H9 (cell line): ENCODE data around the gene PROX1. TPM values are rescaled to one million over a fixed set of nuclear protein-coding genes. Genes with fewer than 3 reads are reported as not detected.

ENCODE experiments used
- DNase-seq: peaks from one replicate; pipeline ENCODE4 v3.0.0-alpha.2; 2017
- H2AFZ ChIP-seq: one replicate; pipeline ENCODE4 v1.6.1; 2013; ENCODE audit warnings: mild to moderate bottlenecking, low read length, control low read depth, moderate library complexity
- H2AK5ac ChIP-seq: 2 replicates; pipeline ENCODE4 v1.6.1; 2013; ENCODE audit warnings: low read length, control low read depth, mixed read lengths; ENCODE audit not compliant: insufficient read length
- H2BK120ac ChIP-seq: one replicate; pipeline ENCODE4 v1.6.1; 2013; ENCODE audit warnings: low read depth, mild to moderate bottlenecking, low read length, control low read depth, inconsistent platforms; ENCODE audit not compliant: poor library complexity, severe bottlenecking
- H2BK12ac ChIP-seq: 2 replicates; pipeline ENCODE4 v1.6.1; 2013; ENCODE audit warnings: low read length, control low read depth, mixed read lengths, low read depth; ENCODE audit not compliant: insufficient read length
- H2BK15ac ChIP-seq: 2 replicates; pipeline ENCODE4 v1.6.1; 2013; ENCODE audit warnings: low read depth, low read length, control low read depth
- H2BK20ac ChIP-seq: one replicate; pipeline ENCODE4 v1.6.1; 2013; ENCODE audit warnings: low read depth, mild to moderate bottlenecking, low read length, control low read depth, inconsistent platforms; ENCODE audit not compliant: poor library complexity, severe bottlenecking
- H2BK5ac ChIP-seq: 2 replicates; pipeline ENCODE4 v1.6.1; 2013; ENCODE audit warnings: low read length, control low read depth, mixed read lengths; ENCODE audit not compliant: insufficient read length
- H3K14ac ChIP-seq: 2 replicates; pipeline ENCODE4 v1.6.1; 2013; ENCODE audit warnings: low read length, control low read depth; ENCODE audit not compliant: insufficient read depth
- H3K18ac ChIP-seq: 2 replicates; pipeline ENCODE4 v1.6.1; 2013; ENCODE audit warnings: low read depth, mild to moderate bottlenecking, mixed read lengths, low read length, control low read depth; ENCODE audit not compliant: insufficient read length
- H3K23ac ChIP-seq: 2 replicates; pipeline ENCODE4 v1.6.1; 2013; ENCODE audit warnings: low read length, control low read depth, mixed read lengths, low read depth; ENCODE audit not compliant: insufficient read length
- H3K23me2 ChIP-seq: 2 replicates; pipeline ENCODE4 v1.6.1; 2013; ENCODE audit warnings: low read depth, mild to moderate bottlenecking, mixed read lengths, low read length, control low read depth; ENCODE audit not compliant: insufficient read length, poor library complexity, severe bottlenecking
- H3K27ac ChIP-seq: 2 replicates; pipeline ENCODE4 v1.5.1; 2013; ENCODE audit warnings: low read length, control low read depth, mixed read lengths, low read depth; ENCODE audit not compliant: insufficient read length
- H3K27me3 ChIP-seq: 2 replicates; pipeline ENCODE4 v1.6.1; 2013; ENCODE audit warnings: low read length, control low read depth, inconsistent platforms; ENCODE audit not compliant: insufficient read depth
- H3K4ac ChIP-seq: 2 replicates; pipeline ENCODE4 v1.6.1; 2013; ENCODE audit warnings: low read depth, mild to moderate bottlenecking, control low read depth, inconsistent platforms, low read length, moderate library complexity
- H3K4me1 ChIP-seq: 2 replicates; pipeline ENCODE4 v1.6.1; 2013; ENCODE audit warnings: low read length, control low read depth, inconsistent platforms; ENCODE audit not compliant: insufficient read depth
- H3K4me2 ChIP-seq: 2 replicates; pipeline ENCODE4 v1.6.1; 2013; ENCODE audit warnings: low read length, control low read depth, mixed read lengths; ENCODE audit not compliant: insufficient read length, insufficient read depth
- H3K56ac ChIP-seq: 2 replicates; pipeline ENCODE4 v1.6.1; 2013; ENCODE audit warnings: low read depth, mild to moderate bottlenecking, mixed read lengths, low read length, control low read depth; ENCODE audit not compliant: insufficient read length
- H3K79me1 ChIP-seq: 2 replicates; pipeline ENCODE4 v1.6.1; 2013; ENCODE audit warnings: low read depth, mild to moderate bottlenecking, moderate library complexity, low read length, control low read depth, inconsistent platforms; ENCODE audit not compliant: insufficient read depth, poor library complexity, severe bottlenecking
- H3K79me2 ChIP-seq: 2 replicates; pipeline ENCODE4 v1.6.1; 2013; ENCODE audit warnings: low read length, control low read depth, inconsistent platforms; ENCODE audit not compliant: insufficient read depth
- H3K9ac ChIP-seq: 2 replicates; pipeline ENCODE4 v1.6.1; 2013; ENCODE audit warnings: low read length, control low read depth, mixed read lengths; ENCODE audit not compliant: insufficient read length; ENCODE audit errors: extremely low read depth
- H3K9me3 ChIP-seq: one replicate; pipeline ENCODE4 v1.6.1; 2013; ENCODE audit warnings: low read depth, low read length, inconsistent platforms; ENCODE audit not compliant: control insufficient read depth
- H3T11ph ChIP-seq: one replicate; pipeline ENCODE4 v1.6.1; 2013; ENCODE audit warnings: mild to moderate bottlenecking, low read length, control low read depth, inconsistent platforms
- H4K20me1 ChIP-seq: one replicate; pipeline ENCODE4 v1.6.1; 2013; ENCODE audit not compliant: control insufficient read depth, insufficient read length, insufficient read depth
- H4K5ac ChIP-seq: 2 replicates; pipeline ENCODE4 v1.6.1; 2013; ENCODE audit warnings: low read depth, mild to moderate bottlenecking, mixed read lengths, low read length, control low read depth; ENCODE audit not compliant: insufficient read length
- H4K8ac ChIP-seq: replicated peaks from 2 replicates; pipeline ENCODE4 v1.6.1; 2013; ENCODE audit warnings: low read length, control low read depth, mixed read lengths, low read depth; ENCODE audit not compliant: insufficient read length
- H4K91ac ChIP-seq: 2 replicates; pipeline ENCODE4 v1.6.1; 2013; ENCODE audit warnings: low read depth, mild to moderate bottlenecking, moderate library complexity, mixed read lengths, low read length, control low read depth; ENCODE audit not compliant: insufficient read length
- H3K27ac Mint-ChIP-seq, 3 experiments: 2 replicates in 2 of 3; 3 replicates in 1 of 3; pipeline ENCODE4 v1.8.0; 2020 to 2021; ENCODE audit warnings: mixed read lengths in 3 of 3, mild to moderate bottlenecking in 1 of 3, moderate library complexity in 1 of 3
- H3K27me3 Mint-ChIP-seq: 2 replicates; pipeline ENCODE4 v1.8.0; 2021; ENCODE audit warnings: low read depth, mild to moderate bottlenecking, moderate library complexity, mixed read lengths
- H3K36me3 Mint-ChIP-seq, 3 experiments: 2 replicates in 2 of 3; 3 replicates in 1 of 3; pipeline ENCODE4 v1.8.0; 2020 to 2021; ENCODE audit warnings: low read depth in 3 of 3, mixed read lengths in 3 of 3; ENCODE audit not compliant: insufficient read depth in 1 of 3
- H3K4me1 Mint-ChIP-seq, 2 experiments: 2 replicates each; pipeline ENCODE4 v1.8.0; 2020; ENCODE audit warnings: mixed read lengths in 2 of 2
- H3K4me3 Mint-ChIP-seq, 2 experiments: 2 replicates in 1 of 2; 3 replicates in 1 of 2; pipeline ENCODE4 v1.8.0; 2020 to 2021; ENCODE audit warnings: mild to moderate bottlenecking in 2 of 2, mixed read lengths in 2 of 2, moderate library complexity in 1 of 2
- H3K9me3 Mint-ChIP-seq, 2 experiments: 2 replicates in 1 of 2; 3 replicates in 1 of 2; pipeline ENCODE4 v1.8.0; 2020; ENCODE audit warnings: mild to moderate bottlenecking in 2 of 2, mixed read lengths in 2 of 2, moderate library complexity in 1 of 2
- CTCF ChIP-seq: fragments of 200-600 bp; sonication (generic); conservative IDR thresholded peaks from 3 replicates; pipeline ENCODE4 v1.8.0; 2021; ENCODE audit warnings: antibody characterized with exemption, mild to moderate bottlenecking
- WGBS: extraction: QIAGEN DNeasy Blood & Tissue Kit; methylation state at CpG from one replicate; pipeline ENCODE4 v1.1.7; 2013; ENCODE audit warnings: missing lambda C conversion rate, low lambda C conversion rate, mixed read lengths; ENCODE audit not compliant: insufficient read length; ENCODE audit errors: extremely low coverage; 5-methylcytosine and 5-hydroxymethylcytosine counted together
- total RNA-seq: library from RNA; stranded (reverse); gene quantifications from 2 replicates; pipeline ENCODE4 v1.2.1, GENCODE V29; 2021

Gene PROX1
- total RNA-seq, 1 experiment from 2014 or later = 0.72 TPM

GRCh38 chr1:213977909-213978308, 9.9 kb upstream of the PROX1 start:
- Histone ChIP-seq H3K79me1 (no peaks in the 10 kb centered on the region), H4K8ac (no peak overlapping the region), H2BK15ac (no peak overlapping the region), H3K27me3 (peaks cover 50% of the 10 kb centered on the region), H3T11ph (no peak overlapping the region), H3K18ac (no peak overlapping the region), H2BK5ac (no peak overlapping the region), H3K27ac (no peak overlapping the region), H2AK5ac (no peak overlapping the region), H4K91ac (no peak overlapping the region), H2BK20ac (no peak overlapping the region), H2BK120ac (no peak overlapping the region), H2AFZ (no peak overlapping the region), H4K20me1 (no peaks in the 10 kb centered on the region), H3K9me3 (no peaks in the 10 kb centered on the region), H3K56ac (no peak overlapping the region), H3K14ac (no peak overlapping the region), H3K79me2 (no peaks in the 10 kb centered on the region), H3K9ac (no peak overlapping the region), H4K5ac (no peak overlapping the region), H3K4me1 (no peaks in the 10 kb centered on the region; the same call in 1 of the 2 replicates), H2BK12ac (no peak overlapping the region), H3K23me2 (peaks cover 17% of the 10 kb centered on the region), H3K4ac (no peak overlapping the region), H3K4me2 (no peak overlapping the region), H3K23ac (no peak overlapping the region)
- Mint-ChIP-seq H3K27me3 (peaks cover 79% of the 10 kb centered on the region), H3K9me3 (no peaks in the 10 kb centered on the region; a peak in 2 of 5 replicates), H3K36me3 (no peaks in the 10 kb centered on the region), H3K4me3 (0 out of 5 replicates have a peak overlapping the region, but pooled peaks of 1 of the 2 experiments have one; percentile 1), H3K4me1 (peaks cover 35 to 54% of the 10 kb centered on the region in 2 experiments), H3K27ac (no peak overlapping the region)
- no CpG with 5 or more reads among the region's 3 CpGs for whole genome bisulfite sequencing
- no peak for TF ChIP-seq CTCF
- no peak for DNase-seq
